LNCAP (cell line): Measurements from ENCODE around the gene LMOD1.

Source experiments
- TF ChIP-seq, protein P1 (sequence below): fragments of 450-650 bp; IDR thresholded peaks from 2 replicates; pipeline ENCODE4 v1.5.1; 2017; ENCODE audit warnings: mild to moderate bottlenecking

LMOD1 gene

DNA sequence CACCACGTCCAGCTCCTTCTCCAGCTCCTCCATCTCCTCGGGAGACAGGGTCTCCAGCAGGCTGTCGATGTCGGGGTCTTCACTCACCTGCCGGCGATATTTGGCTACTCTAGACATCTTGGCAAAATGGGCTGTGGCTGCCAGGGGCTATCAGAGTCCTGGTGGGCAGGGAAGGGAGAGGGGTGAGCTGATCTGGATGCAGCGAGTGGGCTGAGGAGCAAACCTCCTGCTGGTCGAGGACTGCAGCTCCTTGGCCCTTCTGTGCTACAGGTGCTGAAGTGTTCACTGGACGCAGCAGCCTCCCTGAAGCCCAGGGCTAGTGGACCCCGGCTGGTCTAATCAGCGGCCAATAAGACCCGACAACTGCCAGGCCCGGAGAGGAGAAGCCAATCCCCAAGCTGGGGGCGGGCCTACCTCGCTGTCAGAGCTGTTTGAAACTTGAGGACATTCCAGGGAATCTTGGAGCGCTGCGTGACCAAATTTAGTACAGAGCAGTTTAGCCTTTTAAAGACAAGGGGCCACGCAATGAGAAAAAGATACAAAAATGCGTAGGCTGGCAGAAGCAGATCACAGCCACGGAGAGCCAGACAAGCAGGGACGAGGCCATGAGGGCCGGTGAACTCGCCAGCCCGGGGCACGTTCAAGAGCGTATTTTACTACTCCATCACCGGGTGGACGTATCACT is at the start of gene LMOD1:
LMOD1 (minus strand) TSS at position 325 of the 685 bp plus-strand sequence; CDS start at position 117, 208 bp downstream.
- TF ChIP-seq, protein P1, sequence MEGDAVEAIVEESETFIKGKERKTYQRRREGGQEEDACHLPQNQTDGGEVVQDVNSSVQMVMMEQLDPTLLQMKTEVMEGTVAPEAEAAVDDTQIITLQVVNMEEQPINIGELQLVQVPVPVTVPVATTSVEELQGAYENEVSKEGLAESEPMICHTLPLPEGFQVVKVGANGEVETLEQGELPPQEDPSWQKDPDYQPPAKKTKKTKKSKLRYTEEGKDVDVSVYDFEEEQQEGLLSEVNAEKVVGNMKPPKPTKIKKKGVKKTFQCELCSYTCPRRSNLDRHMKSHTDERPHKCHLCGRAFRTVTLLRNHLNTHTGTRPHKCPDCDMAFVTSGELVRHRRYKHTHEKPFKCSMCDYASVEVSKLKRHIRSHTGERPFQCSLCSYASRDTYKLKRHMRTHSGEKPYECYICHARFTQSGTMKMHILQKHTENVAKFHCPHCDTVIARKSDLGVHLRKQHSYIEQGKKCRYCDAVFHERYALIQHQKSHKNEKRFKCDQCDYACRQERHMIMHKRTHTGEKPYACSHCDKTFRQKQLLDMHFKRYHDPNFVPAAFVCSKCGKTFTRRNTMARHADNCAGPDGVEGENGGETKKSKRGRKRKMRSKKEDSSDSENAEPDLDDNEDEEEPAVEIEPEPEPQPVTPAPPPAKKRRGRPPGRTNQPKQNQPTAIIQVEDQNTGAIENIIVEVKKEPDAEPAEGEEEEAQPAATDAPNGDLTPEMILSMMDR, result no peak

DNA sequence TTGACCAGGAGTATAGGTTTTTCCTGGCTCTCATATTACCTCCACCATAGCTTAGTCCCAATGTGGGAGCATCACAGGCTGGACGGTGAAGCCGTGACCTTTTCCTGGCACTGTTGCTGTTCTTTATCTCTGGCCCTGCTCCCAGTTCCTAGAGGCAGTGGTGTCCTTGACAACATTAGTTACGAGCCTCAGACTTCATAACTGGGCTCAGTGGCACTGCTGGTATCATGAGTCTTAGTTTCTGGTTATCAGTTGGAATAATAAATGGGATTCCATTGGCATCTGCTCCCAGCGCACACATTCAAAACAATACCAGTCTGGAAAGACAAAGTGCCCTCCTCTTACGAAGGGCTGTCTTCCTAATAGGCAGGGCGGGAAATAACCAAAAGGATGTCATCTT is 44.1 kb upstream of the LMOD1 start:
- TF ChIP-seq, protein P1, result no peak

DNA sequence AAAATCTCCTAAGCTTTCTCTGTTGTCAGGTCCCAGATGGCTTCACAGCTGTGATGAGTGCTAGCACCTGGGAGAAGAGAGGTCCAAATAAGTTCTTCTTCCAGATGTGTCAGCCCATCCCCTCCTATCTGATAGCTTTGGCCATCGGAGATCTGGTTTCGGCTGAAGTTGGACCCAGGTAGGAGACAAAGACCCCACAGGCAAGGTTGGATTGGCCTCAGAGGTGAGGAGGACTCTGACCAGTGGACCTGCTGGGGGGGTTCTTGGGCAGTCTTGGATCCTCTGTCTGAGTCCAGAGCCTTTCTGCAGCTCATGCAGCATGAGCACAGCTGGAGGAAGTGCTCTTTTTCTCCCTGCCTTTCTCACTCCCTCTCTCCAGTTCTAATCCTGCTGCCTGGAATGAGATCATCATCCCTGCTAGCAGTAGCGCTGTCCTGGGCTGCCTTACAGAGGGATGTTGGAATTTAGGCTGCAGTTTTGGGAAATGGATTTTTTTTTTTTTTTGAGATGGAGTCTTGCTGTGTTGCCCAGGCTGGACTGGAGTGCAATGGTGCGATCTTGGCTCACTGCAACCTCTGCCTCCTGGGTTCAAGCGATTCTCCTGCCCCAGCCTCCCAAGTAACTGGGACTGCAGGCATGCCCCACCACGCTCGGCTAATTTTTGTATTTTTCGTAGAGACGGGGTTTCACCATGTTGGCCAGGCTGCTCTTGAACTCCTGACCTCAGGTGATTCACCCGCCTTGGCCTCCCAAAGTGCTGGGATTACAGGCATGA is 43.2 kb upstream of the LMOD1 start:
- TF ChIP-seq, protein P1, result no peak

DNA sequence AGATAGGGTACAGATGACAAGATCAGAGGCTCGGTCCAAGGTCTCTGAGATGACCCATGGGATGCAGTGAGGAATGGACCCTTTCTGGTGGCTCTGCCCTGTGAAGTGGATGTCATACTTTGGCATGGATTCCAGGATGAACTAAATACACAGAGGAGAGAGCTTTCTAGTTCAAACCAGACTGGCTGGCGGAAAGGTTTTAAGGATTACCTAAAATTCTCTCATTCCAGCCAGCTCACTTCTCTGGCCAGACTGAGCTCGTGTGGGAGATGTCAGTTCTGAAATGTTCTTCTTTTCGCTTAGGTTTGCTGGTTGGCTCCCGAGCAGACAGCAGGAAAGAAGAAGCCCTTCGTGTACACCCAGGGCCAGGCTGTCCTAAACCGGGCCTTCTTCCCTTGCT is 42.3 kb upstream of the LMOD1 start:
- TF ChIP-seq, protein P1, result no peak

DNA sequence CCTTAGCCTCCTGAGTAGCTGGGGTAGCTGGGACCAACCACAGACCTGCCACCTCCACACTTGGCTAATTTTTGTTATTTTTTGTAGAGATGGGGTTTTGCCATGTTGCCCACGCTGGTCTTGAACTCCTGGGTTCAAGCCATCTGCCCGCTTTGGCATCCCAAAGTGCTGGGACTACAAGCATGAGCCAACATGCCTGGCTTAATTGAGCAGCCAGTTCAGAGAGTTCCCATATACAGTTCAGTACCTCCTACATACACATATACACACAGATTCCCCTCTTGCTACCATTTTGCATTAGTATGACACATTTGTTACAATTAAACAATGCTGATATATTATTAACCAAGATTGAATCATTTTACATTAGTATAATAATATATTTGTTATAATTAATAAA is 39.0 kb upstream of the LMOD1 start:
- TF ChIP-seq, protein P1, result no peak

DNA sequence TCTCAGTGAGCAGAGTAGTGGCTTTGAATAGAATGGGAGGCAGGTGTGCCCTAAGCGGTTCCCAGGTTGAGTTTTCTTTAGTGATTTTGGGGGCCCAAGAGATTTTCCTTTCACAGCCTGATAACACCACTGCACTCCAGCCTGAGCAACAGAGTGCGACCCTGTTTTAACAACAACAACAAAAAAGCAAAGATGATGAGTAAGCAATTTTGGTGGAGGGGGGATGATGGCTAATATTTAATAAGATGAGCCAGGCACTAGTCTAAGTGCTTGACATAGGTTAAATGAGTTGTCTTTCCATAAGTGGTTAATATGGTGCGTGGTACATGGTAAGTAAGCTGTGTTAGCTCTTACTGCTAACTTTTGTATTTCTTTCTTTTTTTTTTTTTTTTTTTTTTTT is 38.1 kb upstream of the LMOD1 start:
- TF ChIP-seq, protein P1, result no peak

DNA sequence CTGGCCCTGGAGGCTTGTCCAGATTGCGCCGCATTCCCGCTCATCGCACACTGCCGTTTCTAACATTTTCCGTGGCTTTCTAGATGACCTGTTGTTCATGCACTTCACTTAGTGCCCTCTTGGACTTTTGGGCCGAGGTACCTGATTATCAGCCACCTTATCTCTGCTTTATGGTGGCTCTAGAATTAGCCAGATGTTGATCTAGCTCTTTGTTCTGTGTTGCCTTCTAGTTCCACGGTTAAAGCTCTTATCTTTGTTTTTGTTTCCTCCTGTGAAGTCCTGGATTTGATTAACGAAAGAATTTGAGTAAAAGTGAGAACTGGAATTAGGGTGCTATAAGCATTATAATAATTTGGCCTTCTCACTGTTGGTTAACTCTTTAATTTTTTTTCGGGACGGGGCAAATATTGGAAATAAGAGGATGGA is 37.0 kb upstream of the LMOD1 start:
- TF ChIP-seq, protein P1, result no peak
